Activated CD4-positive, alpha-beta T cell treated with anti-CD3 and anti-CD28 coated beads for 4 hours (primary cell): Measurements from ENCODE around the gene MSANTD2.

Experiments used
- DNase-seq, 2 donors: peaks; one replicate each; pipeline ENCODE4 v3.0.0-alpha.2; 2020

Gene MSANTD2

DNA sequence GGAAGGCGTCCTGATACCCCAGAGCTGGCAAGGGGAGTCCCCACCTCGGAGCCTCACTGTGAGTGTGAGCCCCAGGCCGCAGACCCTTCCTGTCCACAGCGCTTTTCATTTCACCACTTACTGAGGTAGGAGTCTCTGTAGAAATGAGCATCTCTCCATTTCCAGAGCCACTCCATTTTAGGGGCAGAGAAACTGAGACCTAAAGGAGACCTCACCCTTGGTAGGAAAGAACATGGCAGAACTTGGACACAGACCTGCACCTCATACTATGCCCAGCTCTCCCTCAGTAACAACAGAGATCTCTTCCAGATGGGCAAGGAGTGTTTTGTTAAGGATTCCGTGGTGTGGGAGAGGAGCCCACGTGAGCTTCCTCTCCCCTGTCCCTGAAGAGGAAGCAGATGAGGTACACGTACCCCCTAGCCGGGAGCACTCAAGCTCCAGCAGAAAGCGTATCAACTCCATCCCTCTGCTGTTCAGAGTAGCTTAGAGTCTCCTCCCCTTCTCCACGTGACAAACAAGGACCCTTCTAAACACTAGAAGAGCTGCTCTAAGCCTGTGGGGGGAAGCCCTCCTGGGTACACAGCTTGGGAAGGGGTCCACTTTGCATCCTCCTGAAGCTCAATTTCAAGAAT is 47.6 kb downstream of the MSANTD2 start:
- DNase-seq = no peak

DNA sequence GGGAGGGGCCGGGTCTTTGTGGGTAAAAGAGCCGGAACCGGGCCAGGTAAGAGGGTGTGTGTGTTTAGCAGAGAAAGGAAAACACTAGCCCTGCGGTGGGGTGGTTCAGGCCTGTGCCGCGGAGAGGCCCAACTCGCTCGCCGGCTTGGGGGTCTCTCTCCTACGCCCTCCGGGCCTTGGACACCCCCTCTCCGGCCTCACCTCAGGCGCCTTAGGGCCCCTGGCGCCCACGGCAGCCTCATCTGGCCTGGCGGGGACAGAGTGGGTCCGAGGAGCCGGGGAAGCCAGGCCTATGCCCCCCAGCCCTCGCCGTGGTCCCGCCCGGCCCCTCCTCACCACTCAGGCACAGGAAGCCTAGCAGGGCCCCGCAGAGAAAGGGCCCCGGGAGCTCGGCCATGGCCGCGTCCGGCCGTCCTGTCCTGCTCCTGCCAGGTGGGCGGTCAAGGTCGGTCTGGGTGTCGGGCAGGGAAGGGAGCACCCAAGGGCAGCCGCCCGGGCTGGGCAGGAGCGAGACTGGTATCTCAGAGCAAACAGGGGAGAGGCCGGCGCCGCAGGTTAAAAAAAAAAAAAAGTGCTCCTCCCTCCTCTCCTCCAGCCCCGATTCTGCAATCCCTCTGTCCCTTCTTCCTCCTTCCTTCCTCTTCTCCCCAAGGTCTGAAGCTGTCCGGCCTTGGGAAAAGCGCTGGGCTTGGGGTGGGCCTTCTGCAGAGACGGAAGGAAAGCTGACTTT is 48.3 kb downstream of the MSANTD2 start, which contains the start of gene VSIG2:
Gene VSIG2 (minus strand): TSS at position 515 of the 730 bp plus-strand sequence. CDS start 118 bp downstream, at position 397.
- DNase-seq = no peak

DNA sequence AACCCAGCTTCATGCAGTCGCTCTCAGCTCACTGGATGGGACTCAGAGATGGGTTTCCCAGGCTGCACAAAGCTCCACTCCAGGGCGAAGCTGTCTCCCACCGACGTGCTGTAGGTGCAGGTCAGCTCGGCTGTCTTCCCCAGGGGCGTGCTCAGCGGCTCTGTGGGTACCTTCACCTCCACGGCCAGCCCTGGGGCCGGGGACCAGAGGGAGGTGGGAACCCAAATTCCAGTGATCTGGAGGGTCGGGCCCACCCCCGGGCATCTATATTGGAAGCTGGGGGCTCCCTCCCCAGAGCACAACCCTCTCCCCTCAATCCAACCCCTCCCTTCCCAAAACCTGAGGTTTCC is 48.8 kb downstream of the MSANTD2 start:
- DNase-seq = no peak

DNA sequence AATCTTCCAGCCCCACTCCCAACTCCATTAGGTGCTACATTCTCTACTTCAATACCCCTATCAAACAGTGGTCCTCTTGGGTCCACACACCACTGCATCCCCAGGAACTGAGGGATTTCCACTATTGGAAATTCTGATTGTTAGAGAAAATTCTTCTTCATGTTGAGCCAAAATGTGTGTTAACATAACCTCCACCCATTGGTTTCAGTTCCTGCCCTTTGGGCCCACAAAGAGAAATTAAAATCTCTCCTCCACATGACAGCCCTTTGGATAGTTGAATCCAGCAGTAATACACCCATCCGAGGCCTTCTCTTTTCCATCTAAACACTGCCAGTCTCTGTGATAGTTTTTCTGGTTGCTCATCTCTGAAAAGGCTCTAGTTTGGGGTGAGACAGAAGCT is 50.3 kb downstream of the MSANTD2 start:
- no peak for DNase-seq

DNA sequence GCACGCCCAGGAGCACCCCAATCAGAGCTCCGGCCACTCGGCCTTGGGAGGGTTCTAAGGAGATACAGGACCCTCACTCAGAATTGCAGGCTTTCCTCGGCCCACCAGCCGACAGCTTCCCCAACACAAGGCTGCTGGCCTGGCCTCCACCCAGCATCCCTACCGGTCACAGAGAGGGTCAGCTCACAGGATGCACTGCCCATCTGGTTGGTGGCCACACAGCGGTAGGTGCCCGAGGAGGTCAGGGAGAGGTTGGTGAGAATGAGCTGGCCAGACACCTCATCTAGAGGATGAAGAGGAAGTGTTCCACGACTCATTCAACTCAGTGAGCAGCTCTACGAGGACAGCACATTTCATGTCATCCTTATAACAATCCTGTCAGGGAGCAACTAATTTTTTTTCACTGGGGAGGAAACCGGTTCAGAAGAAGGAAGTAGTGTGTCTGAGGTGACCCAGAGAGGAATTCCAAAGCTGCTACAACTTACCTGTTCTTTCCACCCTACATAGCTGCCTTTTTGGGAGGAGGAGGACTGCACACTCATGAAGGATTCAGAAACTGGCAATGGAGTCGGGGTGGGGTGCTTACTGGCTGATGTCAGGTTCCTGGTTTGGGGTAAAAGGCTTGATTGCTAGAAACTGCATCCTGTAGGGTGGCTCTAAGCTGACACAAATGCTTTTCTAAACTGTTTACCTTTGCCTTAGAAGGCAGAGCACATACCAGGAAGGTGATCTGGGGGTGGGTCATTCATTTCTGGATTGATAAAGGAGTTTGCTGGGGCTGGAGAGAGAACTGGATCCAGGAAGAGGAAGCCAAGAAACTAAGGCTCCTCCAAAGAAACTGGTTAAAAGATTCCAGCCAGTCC is 51.5 kb downstream of the MSANTD2 start:
- no peak for DNase-seq

DNA sequence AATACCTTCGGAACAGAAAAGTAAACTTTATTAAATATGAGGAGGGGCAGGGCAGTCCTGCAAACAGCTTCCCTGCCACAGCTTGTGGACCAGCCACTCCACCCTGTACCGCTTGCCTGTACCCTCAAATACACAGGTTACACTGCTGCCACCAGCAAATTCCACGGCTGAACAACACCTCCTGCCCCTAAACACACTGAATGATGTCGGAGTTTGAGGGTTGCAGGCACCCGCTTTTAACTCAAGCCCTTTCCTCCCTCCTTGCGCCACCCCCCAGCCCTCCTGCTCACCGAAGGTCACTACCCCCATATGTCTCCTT is 52.1 kb downstream of the MSANTD2 start:
- no peak for DNase-seq

DNA sequence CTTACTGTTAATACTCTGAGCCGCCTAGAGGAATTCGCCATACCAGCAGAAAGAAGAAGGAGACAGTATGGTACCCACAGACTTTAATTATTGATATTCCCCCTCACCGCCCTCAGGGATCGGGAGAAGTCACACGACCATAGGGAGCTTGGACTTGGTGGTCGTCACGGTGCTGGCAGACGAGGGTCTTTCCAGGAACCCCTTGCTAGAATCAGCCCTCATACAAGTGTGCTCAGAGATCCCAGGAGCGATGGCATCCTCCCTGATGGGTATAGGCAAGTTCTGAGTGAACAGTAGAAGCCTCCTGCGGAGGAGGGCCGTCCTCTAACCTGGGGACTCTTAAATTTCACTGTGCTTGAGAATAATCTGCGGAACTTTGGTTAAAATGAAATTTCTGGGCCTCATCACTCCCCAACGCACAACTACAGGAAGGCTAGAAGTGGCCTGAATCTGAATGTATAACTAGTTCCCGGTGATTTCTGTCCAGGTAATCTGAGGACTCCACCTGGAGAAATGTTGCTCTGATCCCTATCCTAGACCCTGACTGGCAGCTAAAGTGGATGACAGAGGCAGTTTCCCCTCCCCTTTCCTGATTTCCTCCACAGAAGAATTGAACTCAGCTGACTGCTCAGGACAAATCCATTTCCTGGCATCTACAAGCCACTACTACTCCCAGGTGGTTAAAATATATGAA is 52.7 kb downstream of the MSANTD2 start:
- DNase-seq = no peak

DNA sequence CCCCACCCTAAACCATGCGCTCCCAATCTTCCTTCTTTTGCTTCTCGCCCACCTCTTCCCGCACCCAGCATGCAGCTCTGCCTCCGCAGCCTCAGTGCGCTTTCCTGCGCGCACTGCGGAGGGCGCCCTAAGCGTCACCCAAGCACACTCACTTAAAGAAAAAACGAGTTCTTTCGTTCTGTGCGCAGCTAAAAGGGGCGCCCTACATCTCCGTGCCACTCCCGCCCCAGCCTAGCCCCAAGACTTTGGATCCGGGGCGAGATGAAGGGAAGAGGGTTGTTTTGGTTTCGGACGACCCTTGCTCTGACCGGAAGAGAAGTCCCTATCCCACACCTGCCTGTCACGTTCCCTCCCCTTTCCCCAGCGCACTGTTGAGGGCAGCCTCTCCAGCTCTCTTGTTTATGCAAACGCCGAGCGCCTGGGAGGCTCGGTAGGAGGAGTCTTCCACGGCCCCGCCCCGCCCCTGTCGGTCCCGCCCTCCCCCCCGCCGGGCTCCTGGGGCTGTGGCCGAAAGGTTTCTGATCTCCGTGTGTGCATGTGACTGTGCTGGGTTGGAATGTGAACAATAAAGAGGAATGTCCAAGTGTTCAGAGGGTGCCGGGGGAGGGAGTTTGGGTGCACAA is 53.5 kb downstream of the MSANTD2 start:
- DNase-seq = peak; percentile 75 to 79

DNA sequence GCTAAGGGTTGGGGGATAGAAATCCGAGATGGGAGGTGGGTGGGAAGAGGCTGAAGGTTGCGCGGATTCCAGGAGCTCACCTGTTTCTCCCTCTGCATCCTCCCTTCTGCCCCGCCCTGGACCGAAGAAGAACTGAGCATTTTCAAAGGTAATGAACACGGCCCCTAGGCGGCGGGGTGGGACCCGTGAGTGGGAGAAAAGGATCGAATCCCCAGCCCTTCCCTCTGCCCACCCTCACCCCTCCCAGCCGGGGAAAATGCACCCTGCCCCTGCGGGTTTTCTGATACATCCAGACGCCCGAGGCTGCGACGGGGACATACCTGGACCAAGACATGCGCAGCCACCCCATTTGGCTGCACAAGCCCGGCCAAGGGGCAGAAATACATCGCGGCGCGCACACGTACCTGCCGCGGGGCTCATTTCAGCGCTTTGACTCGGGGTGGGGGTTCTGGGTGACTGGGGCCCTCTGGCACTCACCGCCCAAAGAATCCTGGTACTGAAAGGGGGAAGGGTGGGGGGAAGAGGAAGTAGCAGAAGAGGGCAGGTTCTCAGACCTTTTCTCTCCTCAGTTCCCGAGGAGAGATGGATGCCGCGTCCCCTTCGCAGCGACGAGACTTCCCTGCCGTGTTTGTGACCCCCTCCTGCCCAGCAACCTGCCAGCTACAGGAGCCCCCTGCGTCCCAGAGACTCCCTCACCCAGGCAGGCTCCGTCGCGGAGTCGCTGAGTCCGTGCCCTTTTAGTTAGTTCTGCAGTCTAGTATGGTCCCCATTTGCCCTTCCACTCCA is 54.2 kb downstream of the MSANTD2 start:
- peak in 1 of 2 donors; percentile 29 for DNase-seq

DNA sequence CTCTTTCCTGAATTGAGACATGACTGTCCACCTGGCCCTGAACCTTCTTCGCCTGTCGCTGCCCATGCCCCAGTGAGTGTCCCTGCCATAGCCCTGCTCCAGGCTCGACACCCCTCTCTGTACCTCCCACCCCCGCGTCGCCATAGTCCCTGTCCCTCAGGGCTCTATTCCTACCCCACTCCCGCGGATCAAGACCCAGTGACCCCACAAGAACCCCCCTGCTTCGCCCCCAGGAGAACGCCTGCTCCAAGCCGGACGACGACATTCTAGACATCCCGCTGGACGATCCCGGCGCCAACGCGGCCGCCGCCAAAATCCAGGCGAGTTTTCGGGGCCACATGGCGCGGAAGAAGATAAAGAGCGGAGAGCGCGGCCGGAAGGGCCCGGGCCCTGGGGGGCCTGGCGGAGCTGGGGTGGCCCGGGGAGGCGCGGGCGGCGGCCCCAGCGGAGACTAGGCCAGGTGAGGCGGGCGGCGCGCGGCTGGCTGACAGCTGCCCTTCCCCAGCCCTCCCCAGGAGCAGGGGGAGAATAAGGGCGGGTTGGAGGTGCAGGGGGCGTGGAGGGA is 54.9 kb downstream of the MSANTD2 start:
- DNase-seq = no peak

DNA sequence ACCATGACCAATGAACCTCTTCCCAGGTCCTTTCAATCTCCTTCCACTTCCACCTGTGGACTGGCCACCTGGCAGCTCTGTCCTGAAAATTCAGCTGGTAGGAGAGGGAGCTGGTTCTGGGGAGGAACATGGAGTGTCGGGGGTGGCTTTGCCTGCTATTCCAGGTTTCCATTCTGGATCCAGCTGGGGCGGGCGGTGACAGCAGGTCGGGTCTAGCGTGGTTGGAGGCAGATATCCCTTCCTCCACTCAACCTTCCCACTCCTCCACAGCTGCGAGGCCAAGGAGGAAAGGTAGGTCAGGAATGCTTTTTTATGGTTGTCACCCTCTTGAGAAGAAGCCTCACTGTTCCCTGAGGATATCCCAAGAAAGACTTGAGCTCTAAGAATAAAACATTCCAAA is 57.2 kb downstream of the MSANTD2 start:
- DNase-seq = no peak

DNA sequence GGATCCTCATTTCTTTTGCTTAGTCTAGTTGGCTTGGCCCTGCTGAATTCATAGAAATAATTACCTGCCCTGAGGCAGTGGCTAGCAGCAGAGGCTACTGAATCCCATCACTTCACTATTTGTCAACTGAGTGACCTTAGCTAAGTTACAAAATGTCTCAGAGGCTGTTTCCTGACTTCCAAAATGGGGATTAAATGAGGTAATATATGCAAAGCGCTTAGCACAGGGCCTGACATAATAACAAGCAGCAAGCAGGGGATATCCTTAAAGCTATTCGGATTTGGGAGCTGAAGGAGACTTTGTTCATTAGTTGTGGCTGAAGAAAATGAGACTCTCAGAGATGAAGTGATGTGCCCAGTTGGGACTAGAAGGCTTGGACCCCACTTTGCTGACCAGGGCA is 57.7 kb downstream of the MSANTD2 start:
- no peak for DNase-seq

DNA sequence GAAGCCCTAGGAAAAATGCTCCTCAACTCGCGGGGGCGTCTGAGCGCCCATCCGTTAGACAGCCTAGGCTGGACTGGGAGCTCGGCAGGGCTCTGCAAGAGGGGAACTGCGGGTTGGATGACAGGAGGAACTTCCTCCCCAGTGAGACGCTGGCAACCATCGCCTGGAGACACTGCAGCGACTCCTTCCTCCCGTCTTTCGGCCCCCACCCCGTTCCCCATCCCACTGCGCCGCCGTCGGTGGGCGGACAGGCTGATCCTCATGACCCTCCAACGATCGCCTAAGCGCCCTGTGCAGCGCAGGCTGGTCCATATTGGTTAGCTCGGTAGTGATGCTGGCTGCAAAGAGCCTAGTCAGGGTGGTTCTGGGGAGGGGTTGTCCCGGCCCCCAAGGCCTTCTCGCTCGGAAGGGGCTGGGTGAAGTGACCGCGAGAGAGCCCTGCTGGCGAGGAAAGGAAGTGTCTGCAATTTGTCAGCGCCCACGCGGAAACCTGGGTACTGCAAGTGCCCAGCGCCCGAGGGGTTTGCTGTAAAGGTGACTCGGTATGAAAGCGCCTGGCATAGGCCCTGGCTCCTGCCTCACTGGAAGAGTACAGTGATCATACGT is 59.8 kb downstream of the MSANTD2 start:
- DNase-seq = peak; percentile 53 to 56

DNA sequence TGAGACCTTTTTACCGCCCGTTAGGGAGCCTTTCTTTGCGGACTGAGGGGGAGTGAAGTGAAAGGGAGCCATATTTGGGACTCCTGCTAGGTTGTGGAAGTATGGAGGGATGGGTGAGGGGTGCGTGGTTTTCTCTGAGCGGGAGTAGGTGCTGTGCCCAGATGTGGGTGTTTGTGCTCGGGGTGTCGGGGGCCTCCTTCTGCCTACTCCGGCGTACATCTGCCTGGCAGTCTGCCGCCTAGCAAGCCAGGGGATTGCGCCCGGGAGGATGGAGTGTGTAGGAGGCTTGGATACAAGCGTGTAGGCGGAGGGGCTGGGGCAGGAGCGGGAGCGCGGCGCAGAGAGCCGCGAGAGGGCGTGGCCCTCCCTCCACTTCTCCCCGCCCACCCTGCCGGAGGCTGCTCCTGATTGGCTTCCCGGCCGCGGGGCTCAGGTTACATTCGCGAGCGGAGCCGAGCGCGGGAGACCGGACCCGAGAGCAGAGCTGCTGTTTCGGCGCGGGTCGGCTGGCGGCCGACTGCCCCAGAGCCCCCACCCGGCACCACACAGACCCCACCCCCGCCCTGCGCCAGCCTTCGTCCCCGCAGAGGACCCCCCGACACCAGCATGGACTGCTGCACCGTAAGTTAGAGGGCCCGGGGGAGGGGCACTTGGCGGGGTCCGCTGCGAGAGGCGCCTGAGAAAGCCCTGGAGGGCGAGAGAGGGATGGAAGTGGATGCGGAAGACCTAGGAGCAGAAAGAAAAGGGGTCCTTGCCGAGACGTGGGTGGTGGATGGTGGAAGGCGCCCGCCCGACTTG is 60.5 kb downstream of the MSANTD2 start, which contains the start of gene NRGN:
Gene NRGN (plus strand): TSS at position 464 of the 798 bp plus-strand sequence. CDS start 143 bp downstream, at position 607.
- peak; percentile 80 to 82 for DNase-seq

DNA sequence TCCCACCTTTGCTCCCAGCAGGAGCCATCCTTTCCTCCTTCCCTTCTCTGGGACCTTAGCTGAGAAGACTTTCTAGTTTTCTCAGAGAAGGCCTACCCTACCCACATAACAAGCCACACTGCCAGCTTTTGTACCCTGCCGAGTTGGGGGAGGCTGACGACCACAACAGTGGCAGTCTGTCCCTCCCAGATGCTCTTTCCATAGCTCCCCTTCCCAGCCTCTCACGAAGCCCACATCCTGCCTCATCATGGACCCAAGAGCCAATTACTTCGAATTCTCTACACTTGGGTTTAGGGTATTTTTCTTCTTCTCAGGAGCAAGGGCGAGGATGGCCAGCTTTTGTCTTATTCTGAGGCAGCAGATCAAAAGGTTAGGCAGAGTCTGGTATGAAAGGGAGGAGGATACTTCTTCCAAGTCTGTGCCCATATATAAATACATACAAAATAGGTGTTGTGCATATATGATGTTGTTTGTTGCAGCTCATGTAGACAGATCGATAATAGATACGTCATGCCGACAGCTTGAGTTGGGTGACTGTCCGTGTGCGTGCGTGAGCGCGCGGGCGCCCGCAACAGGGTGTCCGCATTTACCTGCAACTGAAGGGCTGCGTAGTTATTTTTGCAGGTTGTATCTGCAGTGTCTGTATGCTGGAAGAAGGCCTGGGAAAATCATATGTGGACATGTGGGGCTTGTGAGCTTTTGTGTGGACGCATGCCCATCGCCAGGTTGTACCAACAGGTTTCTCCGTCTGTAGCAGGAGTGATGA is 61.3 kb downstream of the MSANTD2 start:
- no peak for DNase-seq

DNA sequence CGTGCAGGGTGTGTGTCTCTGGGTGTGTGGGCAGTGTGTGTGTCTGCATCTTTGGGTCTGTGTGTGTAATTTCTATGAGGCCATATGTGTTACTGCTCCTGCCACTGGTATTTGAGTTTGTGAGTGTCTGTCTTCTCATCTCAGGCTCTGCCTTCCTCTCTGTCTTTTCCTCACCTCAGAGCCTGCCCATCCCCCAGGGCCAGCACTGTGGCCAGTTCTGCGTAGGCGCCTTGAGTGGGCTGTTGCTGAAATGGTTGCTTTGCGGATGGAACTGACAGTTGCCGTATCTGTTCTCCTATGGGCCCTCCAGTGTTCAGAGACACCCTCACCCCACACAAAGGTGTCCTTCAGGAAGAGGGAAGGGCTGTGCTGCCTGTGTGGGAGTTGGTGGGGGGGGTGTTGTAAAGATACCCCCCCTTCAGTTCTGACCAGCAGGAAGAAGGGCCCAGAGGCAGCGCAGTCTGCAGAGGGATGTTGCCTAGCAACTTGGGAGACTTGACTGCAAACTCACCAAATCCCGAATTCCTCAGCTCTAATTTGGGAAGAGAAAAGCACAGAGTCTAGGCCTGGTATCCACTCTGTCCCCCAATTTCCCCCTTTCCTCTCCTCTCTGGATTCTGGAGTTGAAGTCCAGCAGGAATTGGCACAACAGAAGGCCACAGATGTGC is 62.4 kb downstream of the MSANTD2 start:
- DNase-seq = no peak

DNA sequence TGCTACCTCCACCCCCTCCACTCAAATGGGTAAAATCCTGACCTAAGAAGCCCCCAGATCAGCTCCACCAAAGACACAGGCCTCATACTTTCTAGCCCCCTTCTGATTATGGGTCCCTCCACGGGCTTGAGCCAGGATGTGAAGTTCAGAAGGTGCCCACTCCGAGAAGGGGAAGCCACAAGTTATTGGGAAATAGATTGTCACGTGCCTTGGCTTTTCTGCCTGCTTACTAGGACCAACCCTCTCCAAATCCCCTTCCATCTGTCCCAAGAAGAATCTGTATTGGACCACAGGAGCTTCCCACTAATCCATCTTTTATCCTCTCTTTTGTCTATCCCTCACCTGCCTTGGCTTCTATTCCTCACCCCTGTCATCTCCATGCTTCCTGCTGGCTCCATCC is 63.5 kb downstream of the MSANTD2 start:
- DNase-seq = no peak

DNA sequence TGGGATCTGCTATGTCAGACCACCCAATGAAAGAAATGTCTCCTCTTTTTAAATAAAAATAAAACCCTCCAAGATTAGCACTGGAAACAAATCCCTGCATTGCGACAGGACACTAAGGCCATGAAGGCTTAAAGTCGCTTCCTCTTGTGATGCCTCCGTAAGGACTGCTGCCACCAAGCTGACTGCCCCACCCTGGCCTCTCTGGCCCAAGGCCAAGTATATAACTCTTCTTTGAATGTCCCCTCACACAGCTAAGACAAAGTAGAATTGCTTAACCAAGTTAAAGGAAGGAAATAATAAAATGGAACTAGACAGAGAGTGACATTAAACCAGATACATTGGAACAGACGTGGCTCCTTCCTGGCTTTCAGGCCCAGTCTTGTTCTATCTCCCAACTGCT is 68.0 kb downstream of the MSANTD2 start:
- no peak for DNase-seq

DNA sequence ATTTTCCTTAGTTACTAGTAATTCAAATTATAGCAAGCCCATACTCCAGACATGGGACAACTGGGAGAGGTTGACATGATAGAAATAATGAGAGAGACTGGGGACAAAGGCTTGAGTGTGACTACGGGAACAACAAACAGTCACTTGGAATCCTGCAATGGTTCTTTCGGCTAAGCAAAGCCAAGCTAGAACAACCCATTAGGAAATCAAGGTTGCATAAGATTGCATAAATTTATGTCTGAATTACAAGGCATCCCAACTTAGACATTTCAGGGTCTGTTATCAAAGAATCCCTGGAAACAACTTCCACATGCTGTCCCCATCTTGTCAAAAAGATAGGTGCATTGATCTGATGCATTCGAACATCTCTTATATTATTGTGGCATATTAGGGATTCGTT is 70.6 kb downstream of the MSANTD2 start:
- no peak for DNase-seq
